Measurements from ENCODE around the gene FNDC4. TPM values are rescaled to one million over a fixed set of nuclear protein-coding genes. Genes with fewer than 3 reads are reported as not detected.

Gene FNDC4
- 9.8 and 15.1 TPM in 2 replicates for total RNA-seq

GRCh38 chr2:27494944-27495554, at the start of gene FNDC4:
TSS of gene FNDC4 (minus strand) at chr2:27495200. CDS start at chr2:27494679, 521 bp downstream.

GRCh38 chr2:27496357-27497287, 1.6 kb upstream of the FNDC4 start, which contains the start of gene GCKR:
TSS of gene GCKR (plus strand) at chr2:27496839. CDS start at chr2:27496905, 66 bp downstream.

GRCh38 chr2:27489498-27490397, 5.3 kb downstream of the FNDC4 start, which contains the start of gene IFT172:
TSS of gene IFT172 (minus strand) at chr2:27489743. CDS start at chr2:27489653, 90 bp downstream.

GRCh38 chr2:27441958-27442919, 52.8 kb downstream of the FNDC4 start, which contains the start of gene KRTCAP3:
TSS of gene KRTCAP3 (plus strand) at chr2:27442381. CDS start at chr2:27442413, 32 bp downstream.

Other genes starting within 250 kb of the FNDC4 start
- gene SLC30A3, start 232.2 kb downstream of the FNDC4 start, total RNA-seq, result 0.15 and 0.34 TPM in 2 replicates
- not detected in 2 replicates for gene DNAJC5G, start 219.8 kb downstream of the FNDC4 start, total RNA-seq
- gene TRIM54, start 212.8 kb downstream of the FNDC4 start, total RNA-seq, result 0.17 TPM in 1 of 2 replicates, not detected in the other
- gene UCN, start 186.8 kb downstream of the FNDC4 start, total RNA-seq, result 0.15 and 0.84 TPM in 2 replicates
- 115 and 122 TPM in 2 replicates for gene MPV17, start 172.1 kb downstream of the FNDC4 start, total RNA-seq
- 36.0 and 37.2 TPM in 2 replicates for gene GTF3C2, start 138.4 kb downstream of the FNDC4 start, total RNA-seq
- gene EIF2B4, start 124.9 kb downstream of the FNDC4 start, total RNA-seq, result 37.5 and 39.2 TPM in 2 replicates
- 148 and 149 TPM in 2 replicates for gene SNX17, start 124.6 kb downstream of the FNDC4 start, total RNA-seq
- 5.8 and 9.1 TPM in 2 replicates for gene ZNF513, start 114.5 kb downstream of the FNDC4 start, total RNA-seq
- gene PPM1G, start 85.6 kb downstream of the FNDC4 start, total RNA-seq, result 109 and 110 TPM in 2 replicates
- 69.1 and 74.8 TPM in 2 replicates for gene NRBP1, start 66.6 kb downstream of the FNDC4 start, total RNA-seq
- 0.15 TPM in 1 of 2 replicates, not detected in the other for gene KRTCAP3, start 52.8 kb downstream of the FNDC4 start, total RNA-seq
- gene IFT172, start 5.5 kb downstream of the FNDC4 start, total RNA-seq, result 18.1 and 20.0 TPM in 2 replicates
- 0.30 and 0.34 TPM in 2 replicates for gene GCKR, start 1.6 kb upstream of the FNDC4 start, total RNA-seq
- 17.1 and 17.5 TPM in 2 replicates for gene ZNF512, start 87.8 kb upstream of the FNDC4 start, total RNA-seq
- gene CCDC121, start 133.8 kb upstream of the FNDC4 start, total RNA-seq, result 1.0 and 1.2 TPM in 2 replicates
- gene GPN1, start 133.8 kb upstream of the FNDC4 start, total RNA-seq, result 44.9 and 46.8 TPM in 2 replicates
- 17.2 and 19.7 TPM in 2 replicates for gene SUPT7L, start 168.4 kb upstream of the FNDC4 start, total RNA-seq
- gene SLC4A1AP, start 168.7 kb upstream of the FNDC4 start, total RNA-seq, result 22.4 and 25.4 TPM in 2 replicates